Tibial nerve (tissue), 4 donors: ENCODE measurements around the gene UCK2. TPM values are rescaled to one million over a fixed set of nuclear protein-coding genes. Genes with fewer than 3 reads are reported as not detected.

Source experiments
- DNase-seq, 2 donors: peaks; one replicate each; pipeline ENCODE4 v3.0.0-alpha.2; 2019; ENCODE audit warnings: low spot score in 2 of 2
- H3K27ac ChIP-seq, 4 donors: fragments of 200-600 bp; sonication (generic) in 3 of 4; one replicate each; pipeline ENCODE4 v1.5.1; 2017 to 2019; ENCODE audit warnings: mild to moderate bottlenecking in 1 of 4
- H3K27me3 ChIP-seq, 2 donors: fragments of 200-600 bp; sonication (generic) in 1 of 2; one replicate each; pipeline versions ENCODE4 v1.5.1 to v1.6.0; 2017 to 2019
- H3K36me3 ChIP-seq, 3 donors: fragments of 200-600 bp; sonication (generic); one replicate each; pipeline ENCODE4 v1.5.1; 2018 to 2019
- H3K4me1 ChIP-seq, 4 donors: fragments of 200-600 bp; sonication (generic) in 3 of 4; one replicate each; pipeline ENCODE4 v1.5.1; 2017 to 2019
- H3K4me3 ChIP-seq, 4 donors: fragments of 200-600 bp; sonication (generic) in 3 of 4; one replicate each; pipeline ENCODE4 v1.5.1; 2017 to 2019; ENCODE audit warnings: mild to moderate bottlenecking in 1 of 4, moderate library complexity in 1 of 4
- H3K9me3 ChIP-seq, 4 donors: fragments of 200-600 bp; sonication (generic) in 3 of 4; one replicate each; pipeline ENCODE4 v1.5.1; 2017 to 2019
- EP300 ChIP-seq, 2 donors: sonication (generic); formaldehyde crosslinking; IDR thresholded peaks; one replicate each; pipeline ENCODE4 v1.6.1; 2017; ENCODE audit warnings: antibody characterized with exemption in 2 of 2, mild to moderate bottlenecking in 1 of 2
- POLR2A ChIP-seq, 2 donors: fragments of 450-650 bp; IDR thresholded peaks; one replicate each; pipeline ENCODE4 v1.6.1; 2017; ENCODE audit warnings: antibody characterized with exemption in 2 of 2, mild to moderate bottlenecking in 2 of 2, moderate library complexity in 2 of 2
- WGBS, 2 donors: methylation state at CpG; one replicate each; pipeline ENCODE4 v1.1.5; 2018; 5-methylcytosine and 5-hydroxymethylcytosine counted together
- total RNA-seq, 4 donors: library from RNA; depleted of rRNA; stranded (reverse); fragments of >200 nt; gene quantifications; one replicate each; pipeline ENCODE4 v1.1.0, GENCODE V29; 2016
- TF ChIP-seq, protein P1 (sequence below), 5 experiments: fragments of 200-600 bp in 3 of 5; fragments of 450-650 bp in 2 of 5; sonication (generic) in 3 of 5; IDR thresholded peaks; one replicate each; pipeline ENCODE4 v1.5.1; 2016 to 2019; ENCODE audit warnings: antibody characterized with exemption in 5 of 5, mild to moderate bottlenecking in 3 of 5, moderate library complexity in 2 of 5

The UCK2 gene
- total RNA-seq, 4 donors from 2014 or later, result 29.7 to 36.0 (median 33.8) TPM

GRCh38 chr1:165902565-165902964, 75.2 kb downstream of the UCK2 start:
- no peaks in the 10 kb centered on the region for H3K9me3 ChIP-seq
- H3K27me3 ChIP-seq, result no peaks in the 10 kb centered on the region
- no peak overlapping the region for H3K27ac ChIP-seq
- H3K36me3 ChIP-seq, result peaks cover 0 to 37% (median 5%) of the 10 kb centered on the region in 3 donors
- H3K4me3 ChIP-seq, result no peak overlapping the region
- DNase-seq, result no peak
- 93 to 98% methylated on average over 4 of the region's 4 CpGs for WGBS, 2 donors
- H3K4me1 ChIP-seq, result peaks cover 0 to 51% (median 10%) of the 10 kb centered on the region in 4 donors
- no peak for TF ChIP-seq POLR2A (IDR thresholded peaks at IDR 0.05)

- WGBS, 2 donors, result 88 to 95% methylated on average over 1 of the region's 1 CpG
- TF ChIP-seq POLR2A (IDR thresholded peaks at IDR 0.05) (no peak), EP300 (IDR thresholded peaks at IDR 0.05) (no peak)
- TF ChIP-seq, protein P1, sequence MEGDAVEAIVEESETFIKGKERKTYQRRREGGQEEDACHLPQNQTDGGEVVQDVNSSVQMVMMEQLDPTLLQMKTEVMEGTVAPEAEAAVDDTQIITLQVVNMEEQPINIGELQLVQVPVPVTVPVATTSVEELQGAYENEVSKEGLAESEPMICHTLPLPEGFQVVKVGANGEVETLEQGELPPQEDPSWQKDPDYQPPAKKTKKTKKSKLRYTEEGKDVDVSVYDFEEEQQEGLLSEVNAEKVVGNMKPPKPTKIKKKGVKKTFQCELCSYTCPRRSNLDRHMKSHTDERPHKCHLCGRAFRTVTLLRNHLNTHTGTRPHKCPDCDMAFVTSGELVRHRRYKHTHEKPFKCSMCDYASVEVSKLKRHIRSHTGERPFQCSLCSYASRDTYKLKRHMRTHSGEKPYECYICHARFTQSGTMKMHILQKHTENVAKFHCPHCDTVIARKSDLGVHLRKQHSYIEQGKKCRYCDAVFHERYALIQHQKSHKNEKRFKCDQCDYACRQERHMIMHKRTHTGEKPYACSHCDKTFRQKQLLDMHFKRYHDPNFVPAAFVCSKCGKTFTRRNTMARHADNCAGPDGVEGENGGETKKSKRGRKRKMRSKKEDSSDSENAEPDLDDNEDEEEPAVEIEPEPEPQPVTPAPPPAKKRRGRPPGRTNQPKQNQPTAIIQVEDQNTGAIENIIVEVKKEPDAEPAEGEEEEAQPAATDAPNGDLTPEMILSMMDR (IDR thresholded peaks at IDR 0.05), result no peak
- no peaks in the 10 kb centered on the region for H3K9me3 ChIP-seq
- H3K4me1 ChIP-seq, result peaks cover 0 to 42% (median 10%) of the 10 kb centered on the region in 4 donors
- peaks cover 0 to 48% (median 5%) of the 10 kb centered on the region in 3 donors for H3K36me3 ChIP-seq
- no peak overlapping the region for H3K4me3 ChIP-seq
- H3K27me3 ChIP-seq, result no peaks in the 10 kb centered on the region
- DNase-seq, result no peak
- H3K27ac ChIP-seq, result no peak overlapping the region
Observed at GRCh38 chr1:165903672-165904071, 76.3 kb downstream of the UCK2 start.

DNA sequence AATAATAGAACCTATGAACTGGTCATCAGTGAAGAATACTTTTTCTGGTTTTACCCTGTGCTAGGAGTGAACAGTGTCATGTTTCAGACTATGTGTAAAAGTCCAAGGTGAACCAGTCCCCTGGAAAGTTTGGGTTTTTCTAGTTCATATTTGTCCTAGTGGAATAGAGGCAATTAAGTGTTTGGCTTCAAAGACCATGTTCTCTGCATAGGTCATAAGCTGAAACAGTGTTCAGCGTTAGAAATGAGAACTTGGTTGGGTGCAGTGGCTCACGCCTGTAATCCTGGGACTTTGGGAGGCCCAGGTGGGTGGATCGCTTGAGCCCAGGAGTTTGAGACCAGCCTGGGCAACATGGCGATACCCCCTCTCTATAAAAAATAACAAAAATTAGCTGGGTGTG, 77.5 kb downstream of the UCK2 start:
- TF ChIP-seq EP300 (IDR thresholded peaks at IDR 0.05) (no peak), POLR2A (IDR thresholded peaks at IDR 0.05) (no peak)
- TF ChIP-seq, protein P1 (IDR thresholded peaks at IDR 0.05), result no peak
- H3K27me3 ChIP-seq, result no peaks in the 10 kb centered on the region
- no peaks in the 10 kb centered on the region for H3K9me3 ChIP-seq
- peaks cover 0 to 59% (median 5%) of the 10 kb centered on the region in 3 donors for H3K36me3 ChIP-seq
- WGBS, 2 donors, result 81 to 91% methylated on average over 4 of the region's 4 CpGs
- H3K4me1 ChIP-seq, result peaks cover 0 to 30% (median 3%) of the 10 kb centered on the region in 4 donors
- DNase-seq, result no peak
- H3K27ac ChIP-seq, result no peak overlapping the region
- H3K4me3 ChIP-seq, result no peak overlapping the region

- H3K27me3 ChIP-seq, result no peaks in the 10 kb centered on the region
- 91 to 92% methylated on average over 3 of the region's 3 CpGs for WGBS, 2 donors
- no peaks in the 10 kb centered on the region for H3K9me3 ChIP-seq
- TF ChIP-seq EP300 (IDR thresholded peaks at IDR 0.05) (no peak), POLR2A (IDR thresholded peaks at IDR 0.05) (no peak)
- TF ChIP-seq, protein P1 (IDR thresholded peaks at IDR 0.05), result no peak
- peaks cover 0 to 27% (median 0%) of the 10 kb centered on the region in 4 donors for H3K4me1 ChIP-seq
- peaks cover 0 to 61% (median 5%) of the 10 kb centered on the region in 3 donors for H3K36me3 ChIP-seq
- no peak overlapping the region for H3K4me3 ChIP-seq
- DNase-seq, result no peak
- H3K27ac ChIP-seq, result no peak overlapping the region
Observed at GRCh38 chr1:165905853-165906252, 78.4 kb downstream of the UCK2 start.

- no peak for TF ChIP-seq EP300 (IDR thresholded peaks at IDR 0.05)
- TF ChIP-seq POLR2A (IDR thresholded peaks at IDR 0.05), result no peak
- TF ChIP-seq, protein P1 (IDR thresholded peaks at IDR 0.05), result no peak
- Histone ChIP-seq H3K9me3 (no peaks in the 10 kb centered on the region), H3K27me3 (no peaks in the 10 kb centered on the region)
Observed at GRCh38 chr1:165907256-165907857, 79.9 kb downstream of the UCK2 start.

More at GRCh38 chr1:165907256-165907857, 79.9 kb downstream of the UCK2 start:
- Histone ChIP-seq H3K4me1 (peaks cover 0 to 33% (median 0%) of the 10 kb centered on the region in 4 donors), H3K4me3 (no peak overlapping the region), H3K36me3 (peaks cover 0 to 69% (median 5%) of the 10 kb centered on the region in 3 donors), H3K27ac (no peak overlapping the region)
- WGBS, 2 donors, result 71 to 86% methylated on average over 13 of the region's 13 CpGs
- DNase-seq, result no peak
